Hippocampal formation (tissue), 2 donors: ENCODE measurements around the gene FAM240B.

Source experiments
- DNase-seq, 2 donors: peaks; one replicate each; lab custom pipeline; 2025; lab: John Stamatoyannopoulos, UW

FAM240B gene

DNA sequence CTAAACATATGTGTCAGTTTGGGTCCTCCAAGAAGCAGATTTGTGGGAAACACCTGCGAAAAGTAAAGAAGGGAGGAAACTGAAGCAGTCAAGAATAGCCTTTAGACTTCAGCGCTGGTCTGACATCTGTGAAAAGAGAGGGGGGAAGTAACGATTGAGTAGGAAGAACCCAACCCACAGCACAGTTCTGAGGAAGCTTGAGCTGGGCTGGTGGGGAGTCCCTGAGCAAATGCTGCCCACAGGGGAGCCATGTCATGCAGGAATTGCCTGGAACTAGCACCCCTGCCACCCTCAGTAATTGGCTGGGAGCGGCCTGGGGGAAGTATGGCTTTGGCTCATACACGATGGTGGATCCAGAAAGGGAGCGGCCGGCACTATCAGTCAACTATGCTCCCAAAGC lies 20.6 kb downstream of the FAM240B start:
- DNase-seq = no peak

DNA sequence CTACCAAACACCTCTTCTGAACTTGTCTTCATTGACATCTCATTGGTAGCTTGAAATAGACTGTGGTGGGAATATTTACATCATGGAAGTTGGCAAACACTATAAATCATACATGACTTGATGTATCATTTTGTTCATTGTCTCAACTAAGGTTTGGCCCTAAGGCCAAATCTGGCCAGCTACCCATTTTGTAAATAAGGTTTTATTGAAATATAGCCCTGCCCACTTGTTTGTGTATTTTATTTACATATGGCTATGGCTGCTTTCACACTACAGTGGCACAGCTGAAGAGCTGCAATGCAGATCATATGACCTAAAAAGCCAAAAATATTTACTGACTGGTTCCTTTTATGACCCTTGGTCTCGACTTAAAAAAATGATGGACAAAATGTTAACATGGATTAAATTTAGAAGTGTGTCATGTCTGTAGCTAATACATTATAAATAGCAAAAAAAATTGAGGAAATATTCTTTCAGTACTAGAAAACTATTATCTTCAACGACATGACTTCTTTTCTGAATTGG lies 22.1 kb downstream of the FAM240B start:
- DNase-seq = no peak

GRCh38 chr9:38696999-38697398 lies 22.9 kb downstream of the FAM240B start:
- no peak for DNase-seq

DNA sequence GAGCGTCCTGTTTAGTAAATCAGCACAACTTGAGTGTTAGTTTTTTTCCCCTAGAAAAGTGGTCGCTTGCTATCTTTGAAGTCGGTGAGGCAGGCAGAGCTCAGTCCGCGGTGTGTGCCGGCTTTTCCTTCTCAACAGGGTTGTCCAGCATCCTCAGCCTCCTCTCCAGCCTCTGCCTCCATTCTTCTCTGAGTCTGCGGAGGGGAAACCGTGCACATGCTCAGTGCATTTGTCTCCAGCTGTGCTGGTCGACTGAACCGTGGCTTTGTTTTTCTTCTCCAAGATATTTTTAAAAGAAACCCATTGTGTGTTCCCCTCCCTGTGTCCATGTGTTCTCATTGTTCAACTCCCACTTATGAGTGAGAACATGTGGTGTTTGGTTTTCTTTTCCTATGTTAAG lies 25.3 kb downstream of the FAM240B start:
- DNase-seq = peak; percentile 73 to 74

DNA sequence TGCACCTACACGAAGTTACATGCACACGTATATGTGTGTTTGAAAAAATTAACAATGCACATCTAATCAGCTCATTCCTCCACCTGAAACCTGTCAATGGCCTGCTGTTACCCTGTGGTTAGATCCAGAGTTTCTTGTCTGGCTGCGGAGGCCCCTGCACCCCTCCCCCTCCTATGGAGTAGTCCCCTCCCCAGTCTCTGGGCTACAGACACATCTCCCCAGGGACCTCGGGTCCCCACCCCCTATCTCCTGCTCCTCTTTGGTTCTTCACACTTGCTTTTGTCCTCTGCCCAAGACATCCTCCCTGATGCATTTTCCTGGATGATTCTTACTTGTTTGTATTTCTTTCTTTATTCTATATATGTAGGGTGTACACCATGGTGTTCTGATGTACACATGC lies 27.2 kb downstream of the FAM240B start:
- DNase-seq = no peak

GRCh38 chr9:38690574-38690973 lies 29.4 kb downstream of the FAM240B start:
- no peak for DNase-seq

- peak; percentile 38 to 50 for DNase-seq
Observed at GRCh38 chr9:38689678-38690077, 30.3 kb downstream of the FAM240B start.

- no peak for DNase-seq
Observed at GRCh38 chr9:38687992-38688391, 31.9 kb downstream of the FAM240B start.

DNA sequence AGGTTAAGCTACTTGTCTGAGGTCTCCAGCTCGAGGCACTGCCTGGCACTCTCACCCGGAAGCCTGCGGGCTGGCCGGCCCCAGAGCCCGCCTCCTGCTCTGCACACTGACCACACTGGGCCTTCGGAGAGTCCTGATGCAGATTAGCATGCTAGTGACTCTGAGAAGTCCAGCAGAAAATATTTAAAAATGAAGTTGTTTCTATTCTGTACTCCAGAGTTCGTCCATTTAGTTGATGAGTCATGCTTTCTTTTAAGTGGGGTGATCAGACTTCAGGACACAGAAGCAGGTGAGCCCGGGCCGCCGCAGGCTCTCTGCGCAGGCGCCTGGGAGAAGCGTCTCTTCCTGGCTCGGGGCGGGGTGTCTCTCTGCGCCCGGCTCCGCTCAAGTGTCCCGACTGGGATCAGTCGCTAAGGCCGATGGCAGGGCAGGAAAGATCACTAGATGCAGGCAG lies 32.5 kb downstream of the FAM240B start:
- DNase-seq = peak in 1 of 2 donors; percentile 54

- no peak for DNase-seq
Observed at GRCh38 chr9:38686933-38687332, 33.0 kb downstream of the FAM240B start.

DNA sequence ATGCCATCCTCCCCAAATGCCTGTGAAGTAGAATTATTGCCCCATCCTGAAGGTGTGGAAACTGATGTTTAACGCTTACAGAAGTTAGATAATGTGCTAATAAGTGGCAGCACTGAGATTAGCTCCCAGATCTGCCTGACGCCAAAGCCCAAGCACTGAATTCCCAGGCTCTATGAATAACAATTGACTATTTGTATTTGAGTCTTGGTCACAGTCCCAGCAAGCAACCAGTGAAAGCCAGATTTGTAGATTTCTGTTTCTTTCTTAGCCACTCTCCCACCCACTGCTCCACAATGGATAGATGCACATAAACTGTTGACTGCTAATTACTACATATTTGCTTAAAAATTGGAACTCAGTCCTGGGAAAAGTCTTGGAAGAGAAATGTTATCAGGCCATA lies 34.4 kb downstream of the FAM240B start:
- DNase-seq = peak; percentile 41 to 95

DNA sequence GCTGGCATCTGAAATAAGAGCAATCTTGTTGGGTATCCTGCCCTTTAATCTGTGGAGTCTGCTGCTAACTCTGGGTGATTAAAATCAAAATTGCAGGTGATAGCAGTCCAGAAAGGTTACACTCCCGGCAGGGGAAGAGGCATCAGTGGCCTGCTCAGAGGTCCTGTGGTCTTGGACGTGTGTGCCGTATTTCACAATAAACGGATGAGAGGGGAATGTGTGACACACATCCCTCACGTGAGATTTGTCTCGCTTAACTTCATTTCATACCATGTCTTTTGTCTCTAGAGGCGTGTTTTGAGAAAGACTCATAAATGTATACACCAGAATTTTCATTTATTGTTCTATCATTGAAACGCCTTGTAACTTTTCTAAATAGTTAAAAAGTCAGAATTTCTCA lies 36.6 kb downstream of the FAM240B start:
- no peak for DNase-seq

DNA sequence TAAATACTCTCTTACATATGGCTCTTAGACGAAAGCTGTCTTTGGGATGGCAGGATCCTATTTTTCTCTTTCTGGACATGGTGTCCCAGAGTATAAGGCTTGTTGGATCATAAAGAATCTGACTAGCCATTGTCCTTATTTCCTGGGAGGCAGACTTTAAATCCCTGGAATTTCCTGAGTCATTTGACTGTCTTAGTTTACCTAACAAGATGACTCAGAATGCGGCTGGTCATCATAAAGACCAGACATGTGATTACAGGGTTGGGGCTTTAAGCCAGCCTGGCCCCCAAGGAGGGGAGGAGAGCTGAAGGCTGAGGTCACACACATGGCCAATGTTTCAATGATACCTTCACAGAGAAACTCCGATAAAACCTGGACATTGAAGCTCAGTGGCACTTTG lies 37.2 kb downstream of the FAM240B start:
- no peak for DNase-seq

DNA sequence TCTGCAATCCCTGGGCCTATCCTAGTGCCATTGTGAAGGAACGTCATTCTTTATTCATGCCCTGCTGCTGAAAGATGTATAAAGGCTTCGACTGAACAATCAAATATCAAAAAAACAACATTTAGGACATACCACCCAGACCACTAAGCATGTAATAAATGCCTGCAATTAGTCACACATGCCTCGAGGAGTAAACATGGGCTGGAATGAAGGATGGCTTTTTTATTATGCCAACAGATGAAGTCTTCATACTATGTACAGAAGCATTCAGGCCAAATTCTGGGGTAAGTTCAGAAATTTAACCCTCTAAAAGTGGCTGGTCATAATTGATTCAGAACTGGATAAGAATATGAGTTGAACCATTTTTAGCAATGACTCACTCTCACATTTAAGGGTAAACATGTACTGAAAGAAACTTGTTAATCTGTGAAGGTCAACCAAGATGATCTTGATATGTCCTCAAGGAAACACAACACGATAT lies 38.1 kb downstream of the FAM240B start:
- DNase-seq = no peak

- no peak for DNase-seq
Observed at GRCh38 chr9:38680837-38681445, 39.0 kb downstream of the FAM240B start.

- no peak for DNase-seq
Observed at GRCh38 chr9:38677660-38678303, 42.2 kb downstream of the FAM240B start.

DNA sequence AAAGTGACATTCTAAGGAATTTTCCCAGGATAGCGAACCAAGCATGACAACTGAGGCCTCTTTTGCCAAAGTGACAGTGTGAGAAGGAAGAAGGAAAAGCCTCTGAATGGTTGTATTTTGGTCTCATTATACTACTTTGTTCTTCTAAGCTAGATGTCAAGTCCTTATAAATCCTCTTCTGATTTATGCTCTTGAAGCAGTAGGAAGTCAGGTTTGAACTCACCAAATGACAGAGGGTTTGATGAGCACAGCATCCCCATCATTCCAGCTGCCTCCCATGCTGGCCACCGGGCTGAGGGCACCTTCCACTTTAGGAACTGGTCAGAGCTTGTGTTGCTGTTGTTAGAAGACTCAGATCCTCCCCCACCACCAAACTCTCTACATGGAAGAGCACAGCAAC lies 44.1 kb downstream of the FAM240B start:
- DNase-seq = no peak

DNA sequence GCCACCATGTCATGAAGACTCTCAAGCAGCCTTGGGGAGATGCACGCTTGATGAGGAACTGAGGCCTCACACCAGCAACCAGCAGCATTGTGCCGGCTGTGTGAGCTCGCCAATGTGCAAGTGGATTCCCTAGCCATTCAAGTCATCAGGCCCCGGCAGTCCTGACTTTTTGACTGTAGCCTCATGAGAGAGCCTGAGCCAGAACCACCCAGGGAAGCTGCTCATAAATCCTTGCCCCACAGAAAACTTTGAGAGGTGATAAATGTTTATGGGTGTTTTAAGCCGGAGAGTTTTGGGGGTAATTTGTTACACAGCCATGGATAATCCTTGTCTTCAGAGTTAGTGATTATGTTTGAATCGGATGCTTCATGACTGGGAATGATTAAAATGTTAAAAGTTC lies 44.7 kb downstream of the FAM240B start:
- DNase-seq = no peak

GRCh38 chr9:38673399-38674193 lies 46.3 kb downstream of the FAM240B start:
- DNase-seq = no peak

DNA sequence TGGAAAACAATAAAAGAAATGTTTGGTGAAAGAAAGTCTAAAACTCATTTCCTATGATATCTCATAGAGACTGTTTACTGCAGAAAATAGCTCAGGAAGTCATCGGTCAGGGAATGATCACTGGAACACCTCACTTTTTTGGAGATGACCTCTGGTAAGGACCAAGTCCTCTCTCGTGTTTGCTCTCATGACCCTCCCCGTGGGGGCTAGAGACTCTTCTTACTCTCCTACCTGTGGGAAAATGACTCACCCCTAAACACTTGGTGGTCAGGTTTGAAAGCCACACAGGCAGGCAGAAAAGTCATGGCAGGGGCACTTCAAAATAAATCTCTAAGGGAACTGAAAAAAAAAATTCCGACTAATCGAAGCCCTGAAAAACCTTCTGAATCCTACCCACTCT lies 48.2 kb downstream of the FAM240B start:
- DNase-seq = no peak

- no peak for DNase-seq
Observed at GRCh38 chr9:38671372-38671731, 48.6 kb downstream of the FAM240B start.

GRCh38 chr9:38670542-38671371 lies 49.2 kb downstream of the FAM240B start:
- DNase-seq = no peak
